ENCODE data around the gene PSD. TPM values are rescaled to one million over a fixed set of nuclear protein-coding genes. Genes with fewer than 3 reads are reported as not detected.

Gene PSD
- total and polyA plus RNA-seq, 9 of the 15 experiments (the other 6 are each of a cell fraction or from before 2014, with no cell fraction given) = 0.11 to 1.7 (median 0.54) TPM; not detected in 2

DNA sequence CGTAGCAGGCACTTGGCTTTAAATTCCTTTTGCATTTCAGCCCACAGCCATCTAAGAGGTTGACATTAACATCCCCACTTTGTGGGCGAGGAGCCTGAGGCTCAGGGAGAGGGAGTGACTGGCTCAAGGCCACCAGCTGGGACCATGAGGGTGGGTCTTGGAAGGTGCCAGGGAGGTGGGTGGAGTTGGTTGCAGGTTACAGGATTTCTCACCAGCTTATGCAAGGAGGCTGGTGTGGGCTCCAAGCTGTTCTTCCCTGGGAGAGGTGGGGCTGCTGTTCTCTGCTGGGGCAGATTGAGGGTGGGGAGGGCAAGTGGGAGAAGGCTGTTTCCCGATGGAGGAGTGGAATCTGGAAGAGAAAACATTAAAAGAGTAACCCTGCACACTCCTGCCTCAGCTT, 46.9 kb upstream of the PSD start:
- TF ChIP-seq, protein P1, sequence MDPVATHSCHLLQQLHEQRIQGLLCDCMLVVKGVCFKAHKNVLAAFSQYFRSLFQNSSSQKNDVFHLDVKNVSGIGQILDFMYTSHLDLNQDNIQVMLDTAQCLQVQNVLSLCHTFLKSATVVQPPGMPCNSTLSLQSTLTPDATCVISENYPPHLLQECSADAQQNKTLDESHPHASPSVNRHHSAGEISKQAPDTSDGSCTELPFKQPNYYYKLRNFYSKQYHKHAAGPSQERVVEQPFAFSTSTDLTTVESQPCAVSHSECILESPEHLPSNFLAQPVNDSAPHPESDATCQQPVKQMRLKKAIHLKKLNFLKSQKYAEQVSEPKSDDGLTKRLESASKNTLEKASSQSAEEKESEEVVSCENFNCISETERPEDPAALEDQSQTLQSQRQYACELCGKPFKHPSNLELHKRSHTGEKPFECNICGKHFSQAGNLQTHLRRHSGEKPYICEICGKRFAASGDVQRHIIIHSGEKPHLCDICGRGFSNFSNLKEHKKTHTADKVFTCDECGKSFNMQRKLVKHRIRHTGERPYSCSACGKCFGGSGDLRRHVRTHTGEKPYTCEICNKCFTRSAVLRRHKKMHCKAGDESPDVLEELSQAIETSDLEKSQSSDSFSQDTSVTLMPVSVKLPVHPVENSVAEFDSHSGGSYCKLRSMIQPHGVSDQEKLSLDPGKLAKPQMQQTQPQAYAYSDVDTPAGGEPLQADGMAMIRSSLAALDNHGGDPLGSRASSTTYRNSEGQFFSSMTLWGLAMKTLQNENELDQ (CRISPR knock-in tag; IDR thresholded peaks at IDR 0.05; ENCODE audit: borderline replicate concordance) = no peak
- TF ChIP-seq NFATC3 (IDR thresholded peaks at IDR 0.05) (no peak), POLR2B (IDR thresholded peaks at IDR 0.05; ENCODE audit: low read depth, partially characterized antibody) (no peak), MTA1 (IDR thresholded peaks at IDR 0.05; ENCODE audit: borderline replicate concordance) (no peak), MCM7 (IDR thresholded peaks at IDR 0.05) (no peak)
- no peaks in the 10 kb centered on the region for H3K9me1 ChIP-seq (ENCODE audit: control insufficient read depth, insufficient read depth, low read length)
- H4K20me1 ChIP-seq (replicated peaks; ENCODE audit: control insufficient read depth, insufficient read depth, low read length) = no peaks in the 10 kb centered on the region
- H3K27me3 ChIP-seq (ENCODE audit: control insufficient read depth in 2 of 2, insufficient read depth in 2 of 2, low read length in 2 of 2) = no peaks in the 10 kb centered on the region
- no peak overlapping the region for H2AFZ ChIP-seq (ENCODE audit: low read depth, low read length)
- H3K27ac ChIP-seq (ENCODE audit: extremely low read depth, low read depth, low read length) = no peak overlapping the region
- ATAC-seq (no peak), FAIRE-seq (no peak), DNase-seq (ENCODE audit: extremely low read depth in 1 of 4, low spot score in 3 of 4) (no peak)
- H3K4me1 ChIP-seq (replicated peaks in 1 of 2; ENCODE audit: control insufficient read depth in 2 of 2, insufficient read depth in 2 of 2, low read length in 2 of 2) = peaks cover 23 to 40% of the 10 kb centered on the region in 2 experiments
- H3K4me2 ChIP-seq (ENCODE audit: insufficient read depth, low read length) = no peak overlapping the region
- POLR2A ChIA-PET = interaction anchor here (0.8 to 1.2 kb wide), 3 partner anchors 14 to 24 kb away, joined by 3 to 4 read pairs (median 4); partner anchors contain the start of gene C10orf95
- no peaks in the 10 kb centered on the region for H3K9me3 ChIP-seq (replicated peaks; ENCODE audit: control insufficient read depth, insufficient read depth, low read depth, low read length)
- intact Hi-C loops (cut with micrococcal nuclease) (no loop called here), in situ Hi-C loops (cut with MboI) (no loop called here)
- H3K79me2 ChIP-seq (ENCODE audit: control insufficient read depth, insufficient read depth, low read length) = no peaks in the 10 kb centered on the region
- CTCF ChIA-PET (ENCODE audit: low intra/inter-chr PET ratio) = no interaction called here
- 57% methylated on average over 2 of the region's 3 CpGs for WGBS (ENCODE audit: insufficient coverage, low coverage, missing lambda C conversion rate)
- H3K36me3 ChIP-seq (ENCODE audit: control insufficient read depth, insufficient read depth, low read length) = no peaks in the 10 kb centered on the region
- no peak overlapping the region for H3K9ac ChIP-seq (ENCODE audit: insufficient read depth in 1 of 2, low read depth in 2 of 2, low read length in 2 of 2)
- H3K4me3 ChIP-seq = no peak overlapping the region
- no TSS peak for BruUV-seq (replicated peaks)
